Natural killer cell (primary cell): ENCODE results near the gene ZNF726. TPM values are rescaled to one million over a fixed set of nuclear protein-coding genes. Genes with fewer than 3 reads are reported as not detected.

ENCODE experiments used
- ATAC-seq, 3 donors: fragments of 150-1000 bp in 2 of 3; fragments of 200-7000 bp in 1 of 3; cut with Tn5 transposase; 1 replicate in 1 of 3; 2 replicates in 2 of 3; pipeline ENCODE4 v1.10.0; 2021; ENCODE audit warnings: mild to moderate bottlenecking in 2 of 3, moderate library complexity in 2 of 3
- DNase-seq, 2 donors: peaks; one replicate each; pipeline versions ENCODE4 v3.0.0 to v3.0.0-alpha.2; 2013 to 2021; ENCODE audit warnings: mixed read lengths in 1 of 2
- H3K27ac ChIP-seq: one replicate; pipeline ENCODE4 v1.5.1; 2013; ENCODE audit warnings: mild to moderate bottlenecking, low read length
- H3K27me3 ChIP-seq: one replicate; pipeline ENCODE4 v1.6.1; 2013; ENCODE audit warnings: low read length; ENCODE audit not compliant: control insufficient read depth, insufficient read depth
- H3K36me3 ChIP-seq: one replicate; pipeline ENCODE4 v1.6.1; 2013; ENCODE audit warnings: low read length; ENCODE audit not compliant: control insufficient read depth, insufficient read depth
- H3K4me1 ChIP-seq: one replicate; pipeline ENCODE4 v1.6.1; 2013; ENCODE audit warnings: low read length; ENCODE audit not compliant: control insufficient read depth, insufficient read depth
- H3K4me3 ChIP-seq: one replicate; pipeline ENCODE4 v1.5.1; 2013; ENCODE audit warnings: low read length
- H3K9me3 ChIP-seq: one replicate; pipeline ENCODE4 v1.6.1; 2013; ENCODE audit warnings: low read length; ENCODE audit not compliant: control insufficient read depth, insufficient read depth
- H3K27ac Mint-ChIP-seq, 2 donors: one replicate each; pipeline ENCODE4 v1.8.0; 2022; ENCODE audit warnings: mild to moderate bottlenecking in 2 of 2, mixed read lengths in 2 of 2, moderate library complexity in 1 of 2
- H3K27me3 Mint-ChIP-seq, 2 donors: one replicate each; pipeline ENCODE4 v1.8.0; 2022; ENCODE audit warnings: low read depth in 2 of 2, mixed read lengths in 2 of 2
- H3K36me3 Mint-ChIP-seq: one replicate; pipeline ENCODE4 v1.8.0; 2022; ENCODE audit warnings: mixed read lengths
- H3K4me1 Mint-ChIP-seq, 2 donors: one replicate each; pipeline ENCODE4 v1.8.0; 2022; ENCODE audit warnings: mixed read lengths in 2 of 2
- H3K4me3 Mint-ChIP-seq: one replicate; pipeline ENCODE4 v1.8.0; 2022; ENCODE audit warnings: mild to moderate bottlenecking, moderate library complexity, mixed read lengths
- H3K9me3 Mint-ChIP-seq, 2 donors: one replicate each; pipeline ENCODE4 v1.8.0; 2022; ENCODE audit warnings: mixed read lengths in 2 of 2
- CTCF ChIP-seq: fragments of 200-600 bp; IDR thresholded peaks from one replicate; pipeline ENCODE4 v1.8.0; 2022; ENCODE audit warnings: antibody characterized with exemption
- WGBS: methylation state at CpG from one replicate; pipeline ENCODE4 v1.1.7; 2013; ENCODE audit warnings: missing lambda C conversion rate; ENCODE audit not compliant: insufficient coverage; 5-methylcytosine and 5-hydroxymethylcytosine counted together
- intact Hi-C: fragments of 100-400 bp; cut with micrococcal nuclease; formaldehyde crosslinking; loops from one replicate; pipeline ENCODE4 v1.14.2; 2022
- total RNA-seq, 4 donors: library from RNA; stranded (reverse); fragments of 120-200 nt in 1 of 4; gene quantifications; one replicate each; pipeline versions ENCODE4 v1.2.3 to v1.2.4, GENCODE V29; 2013 to 2022

ZNF726 gene
- total RNA-seq, 3 donors from 2014 or later (not counting 1 experiment from before 2014, with no cell fraction given), result 4.8 to 6.4 (median 5.8) TPM

GRCh38 chr19:23901360-23901759, 13.3 kb upstream of the ZNF726 start:
- no peaks in the 10 kb centered on the region for H3K36me3 ChIP-seq
- Mint-ChIP-seq H3K27ac (no peak overlapping the region), H3K27me3 (no peaks in the 10 kb centered on the region), H3K4me3 (no peak overlapping the region), H3K4me1 (no peaks in the 10 kb centered on the region), H3K36me3 (no peaks in the 10 kb centered on the region), H3K9me3 (peaks cover 0 to 6% of the 10 kb centered on the region in 2 donors)
- no peak for TF ChIP-seq CTCF
- DNase-seq (no peak), ATAC-seq (no peak)
- H3K27ac ChIP-seq, result no peak overlapping the region
- 90% methylated on average over 4 of the region's 4 CpGs for WGBS
- H3K4me1 ChIP-seq, result no peaks in the 10 kb centered on the region
- peaks cover 4% of the 10 kb centered on the region for H3K9me3 ChIP-seq
- intact Hi-C loops, result no loop called here
- no peaks in the 10 kb centered on the region for H3K27me3 ChIP-seq
- H3K4me3 ChIP-seq, result no peak overlapping the region

- peaks cover 0 to 2% of the 10 kb centered on the region in 2 donors for H3K9me3 Mint-ChIP-seq
- H3K36me3 Mint-ChIP-seq, result no peaks in the 10 kb centered on the region
- no peaks in the 10 kb centered on the region for H3K27me3 ChIP-seq
- no peaks in the 10 kb centered on the region for H3K27me3 Mint-ChIP-seq
- H3K4me3 ChIP-seq, result no peak overlapping the region
- no peak for TF ChIP-seq CTCF
- H3K9me3 ChIP-seq, result peaks cover 4% of the 10 kb centered on the region
- H3K27ac Mint-ChIP-seq, result no peak overlapping the region
- 71% methylated on average over 3 of the region's 3 CpGs for WGBS
- ATAC-seq (no peak), DNase-seq (no peak)
- no peak overlapping the region for H3K27ac ChIP-seq
- intact Hi-C loops, result no loop called here
- no peaks in the 10 kb centered on the region for H3K4me1 Mint-ChIP-seq
- no peaks in the 10 kb centered on the region for H3K4me1 ChIP-seq
- no peaks in the 10 kb centered on the region for H3K36me3 ChIP-seq
- H3K4me3 Mint-ChIP-seq, result no peak overlapping the region
Measured at GRCh38 chr19:23904406-23904805, 10.3 kb upstream of the ZNF726 start.

- Histone ChIP-seq H3K36me3 (no peaks in the 10 kb centered on the region), H3K4me1 (no peaks in the 10 kb centered on the region), H3K9me3 (peaks cover 4% of the 10 kb centered on the region), H3K4me3 (no peak overlapping the region), H3K27me3 (no peaks in the 10 kb centered on the region), H3K27ac (no peak overlapping the region)
- TF ChIP-seq CTCF, result no peak
- Mint-ChIP-seq H3K4me3 (no peak overlapping the region), H3K27ac (no peak overlapping the region), H3K9me3 (peaks cover 0 to 2% of the 10 kb centered on the region in 2 donors), H3K36me3 (no peaks in the 10 kb centered on the region), H3K4me1 (no peaks in the 10 kb centered on the region), H3K27me3 (no peaks in the 10 kb centered on the region)
- DNase-seq (no peak), ATAC-seq (no peak)
- WGBS, result 81% methylated on average over 4 of the region's 4 CpGs
- intact Hi-C loops, result no loop called here
Measured at GRCh38 chr19:23905771-23906170, 8.9 kb upstream of the ZNF726 start.

- no peak overlapping the region for H3K4me3 ChIP-seq
- H3K36me3 ChIP-seq, result no peaks in the 10 kb centered on the region
- H3K4me1 ChIP-seq, result no peaks in the 10 kb centered on the region
- Mint-ChIP-seq H3K4me1 (no peaks in the 10 kb centered on the region), H3K36me3 (no peaks in the 10 kb centered on the region), H3K4me3 (no peak overlapping the region), H3K27me3 (no peaks in the 10 kb centered on the region), H3K9me3 (peaks cover 0 to 2% of the 10 kb centered on the region in 2 donors), H3K27ac (no peak overlapping the region)
- TF ChIP-seq CTCF, result no peak
- no peaks in the 10 kb centered on the region for H3K27me3 ChIP-seq
- ATAC-seq (no peak), DNase-seq (no peak)
- intact Hi-C loops, result no loop called here
- H3K27ac ChIP-seq, result no peak overlapping the region
- WGBS, result 75% methylated on average over 2 of the region's 2 CpGs
- H3K9me3 ChIP-seq, result peaks cover 4% of the 10 kb centered on the region
Measured at GRCh38 chr19:23906835-23907234, 7.9 kb upstream of the ZNF726 start.
